HUES64 (cell line): ENCODE data around the gene CDO1.

ENCODE experiments used
- H3K27ac ChIP-seq: 2 replicates; pipeline ENCODE4 v1.7.0; 2013; ENCODE audit warnings: low read depth, low read length, inconsistent platforms
- H3K27me3 ChIP-seq: 2 replicates; pipeline ENCODE4 v1.6.1; 2013; ENCODE audit warnings: mild to moderate bottlenecking, low read length; ENCODE audit not compliant: insufficient read depth
- H3K36me3 ChIP-seq: 2 replicates; pipeline ENCODE4 v1.6.1; 2013; ENCODE audit warnings: mild to moderate bottlenecking, low read length; ENCODE audit not compliant: insufficient read depth
- H3K4me1 ChIP-seq: 2 replicates; pipeline ENCODE4 v1.6.1; 2013; ENCODE audit warnings: mild to moderate bottlenecking, low read length, moderate library complexity; ENCODE audit not compliant: insufficient read depth
- H3K4me3 ChIP-seq: 2 replicates; pipeline ENCODE4 v1.5.1; 2013; ENCODE audit warnings: mild to moderate bottlenecking, low read length, moderate library complexity
- H3K9ac ChIP-seq: 2 replicates; pipeline ENCODE4 v1.6.1; 2013; ENCODE audit warnings: mild to moderate bottlenecking, low read depth, low read length
- H3K9me3 ChIP-seq: 2 replicates; pipeline ENCODE4 v1.6.1; 2013; ENCODE audit warnings: low read depth, low read length; ENCODE audit not compliant: insufficient read depth
- WGBS: fragments of 150-250, 120-280 bp; methylation state at CpG from one replicate; pipeline ENCODE4 v1.1.7; 2013; ENCODE audit warnings: missing lambda C conversion rate; 5-methylcytosine and 5-hydroxymethylcytosine counted together

The CDO1 gene

DNA sequence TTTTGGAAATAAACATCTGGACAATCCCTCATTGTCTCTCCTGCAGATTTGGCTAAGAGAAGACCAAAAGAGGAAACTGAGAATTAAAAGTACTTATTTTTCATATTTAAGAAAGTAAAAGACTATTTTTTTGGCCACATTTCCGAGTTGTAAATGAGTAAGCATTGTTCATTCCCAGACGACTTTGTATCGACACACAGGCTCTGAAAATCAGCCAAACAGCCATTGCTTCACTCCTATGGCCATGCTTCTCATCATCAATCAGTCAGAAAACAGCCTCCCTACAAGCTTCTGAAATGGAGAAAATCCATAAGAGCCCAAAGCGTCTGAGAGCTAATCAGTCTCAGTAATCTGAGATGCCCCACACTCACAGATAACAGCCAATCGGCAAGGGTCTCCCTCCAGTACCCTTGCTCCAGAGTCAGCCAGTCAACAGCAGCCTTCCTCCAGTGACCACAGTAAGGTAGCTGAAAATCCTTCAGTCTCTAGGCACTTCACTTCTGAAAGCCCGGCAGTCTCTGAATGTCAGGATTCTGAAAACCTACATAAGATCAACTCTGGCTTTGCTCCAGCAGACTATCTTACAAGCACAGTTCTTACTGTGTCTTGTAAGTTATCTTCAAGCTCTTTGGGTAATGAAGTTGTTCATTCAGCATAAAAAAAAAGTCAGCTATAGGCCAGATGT, 30.9 kb downstream of the CDO1 start:
- Histone ChIP-seq H3K9me3 (peaks cover 11% of the 10 kb centered on the region), H3K36me3 (no peaks in the 10 kb centered on the region), H3K4me1 (peaks cover 9% of the 10 kb centered on the region), H3K27ac (peak overlapping the region; percentile 46; the same call in 1 of the 2 replicates), H3K27me3 (no peaks in the 10 kb centered on the region), H3K4me3 (no peak overlapping the region), H3K9ac (no peak overlapping the region)
- WGBS = 60% methylated on average over 6 of the region's 6 CpGs

DNA sequence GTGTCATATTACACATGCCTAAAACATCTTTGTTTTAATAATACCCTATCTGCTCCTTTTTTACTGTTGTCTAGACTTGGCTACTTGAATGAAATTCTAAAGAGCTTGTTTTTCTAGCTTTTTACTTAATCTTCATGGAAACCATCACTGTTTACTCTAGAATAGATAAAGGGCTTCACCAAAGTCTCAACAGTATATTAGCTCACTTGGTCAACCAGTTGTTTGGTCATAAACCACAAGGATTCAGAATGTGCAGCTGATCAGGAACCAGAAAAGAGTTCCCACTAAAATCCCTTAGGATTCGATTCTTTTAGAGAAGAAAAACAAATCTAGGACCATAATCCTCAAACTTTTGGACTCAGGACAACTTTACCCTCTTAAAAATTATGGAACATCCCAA, 38.0 kb downstream of the CDO1 start:
- H3K27me3 ChIP-seq = no peaks in the 10 kb centered on the region
- H3K4me1 ChIP-seq = no peaks in the 10 kb centered on the region
- no peaks in the 10 kb centered on the region for H3K9me3 ChIP-seq
- no peaks in the 10 kb centered on the region for H3K36me3 ChIP-seq
- H3K9ac ChIP-seq = no peak overlapping the region
- H3K27ac ChIP-seq = no peak overlapping the region
- WGBS = 78% methylated on average over 1 of the region's 1 CpG
- H3K4me3 ChIP-seq = no peak overlapping the region

DNA sequence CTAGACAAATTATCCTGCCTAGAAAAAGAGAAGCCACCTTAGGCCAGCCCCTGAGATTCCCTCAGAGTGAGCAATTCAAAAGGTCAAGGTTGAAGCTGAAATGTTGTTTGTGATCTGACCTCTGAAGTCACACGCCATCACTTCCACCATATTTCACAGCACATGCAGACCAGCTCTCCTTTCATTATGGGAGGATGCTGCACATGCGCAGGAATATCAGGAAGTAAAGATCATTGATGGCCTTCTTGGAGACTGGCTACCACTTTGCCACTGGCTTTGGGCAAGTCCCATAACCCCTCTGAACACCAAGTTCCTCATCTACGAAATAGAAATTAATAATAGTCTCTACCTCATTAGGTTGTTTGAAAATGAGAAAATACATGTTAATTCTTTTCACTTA, 39.5 kb downstream of the CDO1 start:
- H3K27me3 ChIP-seq = no peaks in the 10 kb centered on the region
- whole genome bisulfite sequencing = 97% methylated on average over 3 of the region's 3 CpGs
- H3K36me3 ChIP-seq = no peaks in the 10 kb centered on the region
- no peak overlapping the region for H3K27ac ChIP-seq
- H3K4me1 ChIP-seq = no peaks in the 10 kb centered on the region
- no peak overlapping the region for H3K4me3 ChIP-seq
- H3K9ac ChIP-seq = no peak overlapping the region
- H3K9me3 ChIP-seq = no peaks in the 10 kb centered on the region

DNA sequence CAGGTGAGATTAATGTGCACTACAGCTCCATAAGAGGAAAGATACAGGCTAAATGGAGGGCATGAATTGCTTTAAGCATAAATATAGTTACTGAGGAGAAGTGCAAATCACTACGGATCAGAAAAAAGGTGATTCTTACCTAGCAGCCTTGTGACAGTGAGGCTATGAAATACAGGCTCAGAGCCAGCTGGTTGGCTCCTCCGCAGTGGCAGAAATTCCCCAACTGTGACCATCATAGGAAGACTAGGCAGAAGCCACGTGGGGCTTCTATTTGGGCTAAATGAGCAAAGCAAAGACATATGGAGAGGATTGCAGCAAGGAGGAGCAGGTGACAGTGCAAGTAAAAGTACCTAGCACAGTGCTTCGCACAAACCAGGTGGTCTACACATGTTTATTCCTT, 40.5 kb downstream of the CDO1 start:
- no peaks in the 10 kb centered on the region for H3K4me1 ChIP-seq
- no peak overlapping the region for H3K9ac ChIP-seq
- H3K36me3 ChIP-seq = no peaks in the 10 kb centered on the region
- no peaks in the 10 kb centered on the region for H3K27me3 ChIP-seq
- no peak overlapping the region for H3K4me3 ChIP-seq
- H3K9me3 ChIP-seq = no peaks in the 10 kb centered on the region
- WGBS = 80% methylated on average over 4 of the region's 4 CpGs
- H3K27ac ChIP-seq = no peak overlapping the region

GRCh38 chr5:115774684-115775083, 41.8 kb downstream of the CDO1 start:
- no peaks in the 10 kb centered on the region for H3K9me3 ChIP-seq
- 97% methylated on average over 3 of the region's 3 CpGs for WGBS
- H3K9ac ChIP-seq = no peak overlapping the region
- no peaks in the 10 kb centered on the region for H3K36me3 ChIP-seq
- H3K4me1 ChIP-seq = no peaks in the 10 kb centered on the region; the same call in 1 of the 2 replicates
- H3K27me3 ChIP-seq = no peaks in the 10 kb centered on the region
- no peak overlapping the region for H3K4me3 ChIP-seq
- H3K27ac ChIP-seq = no peak overlapping the region

GRCh38 chr5:115772731-115773475, 43.6 kb downstream of the CDO1 start:
- Histone ChIP-seq H3K27me3 (no peaks in the 10 kb centered on the region), H3K36me3 (no peaks in the 10 kb centered on the region), H3K27ac (no peak overlapping the region), H3K9me3 (no peaks in the 10 kb centered on the region), H3K4me3 (no peak overlapping the region), H3K9ac (no peak overlapping the region), H3K4me1 (no peaks in the 10 kb centered on the region; the same call in 1 of the 2 replicates)
- 83% methylated on average over 2 of the region's 2 CpGs for WGBS

- H3K36me3 ChIP-seq = no peaks in the 10 kb centered on the region
- no peak overlapping the region for H3K9ac ChIP-seq
- H3K27me3 ChIP-seq = no peaks in the 10 kb centered on the region
- H3K27ac ChIP-seq = no peak overlapping the region
- no peaks in the 10 kb centered on the region; the same call in 1 of the 2 replicates for H3K4me1 ChIP-seq
- H3K4me3 ChIP-seq = no peak overlapping the region
- H3K9me3 ChIP-seq = no peaks in the 10 kb centered on the region
- WGBS = 72% methylated on average over 11 of the region's 11 CpGs
Observed at GRCh38 chr5:115770466-115770865, 46.0 kb downstream of the CDO1 start.

- Histone ChIP-seq H3K27me3 (no peaks in the 10 kb centered on the region), H3K4me1 (no peaks in the 10 kb centered on the region; the same call in 1 of the 2 replicates), H3K36me3 (no peaks in the 10 kb centered on the region), H3K4me3 (no peak overlapping the region), H3K9me3 (no peaks in the 10 kb centered on the region), H3K9ac (no peak overlapping the region), H3K27ac (no peak overlapping the region)
- 93% methylated on average over 3 of the region's 3 CpGs for WGBS
Observed at GRCh38 chr5:115767424-115767823, 49.0 kb downstream of the CDO1 start.

DNA sequence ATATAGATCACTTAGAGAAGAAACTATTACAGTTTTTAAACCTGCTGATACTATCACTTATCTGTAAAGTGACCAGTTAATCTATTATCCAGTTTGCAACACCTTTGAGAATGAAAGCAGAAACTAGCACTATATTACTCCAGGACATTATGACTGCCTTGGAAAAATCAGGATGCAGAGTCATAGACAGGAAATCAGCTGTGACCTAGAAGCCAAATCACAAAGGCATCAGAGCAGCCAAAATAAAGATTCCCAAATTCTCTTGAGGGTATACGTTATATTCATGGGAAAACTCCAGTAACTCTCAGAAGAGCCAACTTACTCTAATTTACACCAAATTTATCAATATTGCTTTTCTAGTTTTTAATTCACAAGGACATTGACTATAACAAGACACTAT, 49.9 kb downstream of the CDO1 start:
- Histone ChIP-seq H3K27ac (no peak overlapping the region), H3K9me3 (no peaks in the 10 kb centered on the region), H3K27me3 (no peaks in the 10 kb centered on the region), H3K4me1 (no peaks in the 10 kb centered on the region; the same call in 1 of the 2 replicates), H3K4me3 (no peak overlapping the region), H3K9ac (no peak overlapping the region), H3K36me3 (no peaks in the 10 kb centered on the region)
- WGBS = 97% methylated on average over 1 of the region's 1 CpG

GRCh38 chr5:115758356-115758755, 58.1 kb downstream of the CDO1 start:
- no peaks in the 10 kb centered on the region for H3K4me1 ChIP-seq
- H3K4me3 ChIP-seq = no peak overlapping the region
- 87% methylated on average over 5 of the region's 5 CpGs for WGBS
- no peaks in the 10 kb centered on the region for H3K27me3 ChIP-seq
- no peaks in the 10 kb centered on the region for H3K36me3 ChIP-seq
- no peak overlapping the region for H3K9ac ChIP-seq
- no peak overlapping the region for H3K27ac ChIP-seq
- H3K9me3 ChIP-seq = no peaks in the 10 kb centered on the region

DNA sequence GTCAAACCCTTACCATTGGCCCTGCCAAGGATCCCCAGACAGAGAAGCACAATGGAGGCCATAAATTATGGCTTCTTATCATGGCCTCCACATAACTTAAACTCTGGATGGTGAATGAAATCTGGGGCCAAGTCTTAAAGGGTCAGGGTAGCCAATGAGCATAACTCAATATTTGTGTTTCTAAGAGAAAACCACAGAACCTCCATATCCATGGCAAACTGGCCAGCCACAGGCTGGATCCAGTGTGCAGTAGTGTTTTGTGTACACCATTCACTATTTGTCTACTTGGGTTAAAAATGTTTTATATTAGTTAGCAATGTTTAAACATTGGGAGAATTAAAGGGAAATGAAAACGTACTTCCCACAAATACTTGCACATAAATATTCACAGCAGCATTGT, 60.8 kb downstream of the CDO1 start:
- no peak overlapping the region for H3K4me3 ChIP-seq
- H3K36me3 ChIP-seq = no peaks in the 10 kb centered on the region
- H3K9ac ChIP-seq = no peak overlapping the region
- H3K27me3 ChIP-seq = no peaks in the 10 kb centered on the region
- no peaks in the 10 kb centered on the region for H3K9me3 ChIP-seq
- no CpG with 5 or more reads among the region's 1 CpG for WGBS
- no peak overlapping the region for H3K27ac ChIP-seq
- H3K4me1 ChIP-seq = peaks cover 6% of the 10 kb centered on the region
